Sigmoid colon (tissue), 7 donors: ENCODE data around the gene GALNT8. TPM values are rescaled to one million over a fixed set of nuclear protein-coding genes. Genes with fewer than 3 reads are reported as not detected.

Experiments used
- DNase-seq: peaks from one replicate; pipeline ENCODE4 v3.0.0-alpha.2; 2019
- H3K27ac ChIP-seq, 4 donors: fragments of 200-600 bp; sonication (generic); one replicate each; pipeline ENCODE4 v1.5.1; 2016 to 2019; ENCODE audit warnings: mild to moderate bottlenecking in 1 of 4
- H3K27me3 ChIP-seq, 3 donors: fragments of 200-600 bp; sonication (generic); one replicate each; pipeline ENCODE4 v1.5.1; 2019; ENCODE audit warnings: mild to moderate bottlenecking in 1 of 3
- H3K36me3 ChIP-seq, 4 donors: fragments of 200-600 bp; sonication (generic); one replicate each; pipeline ENCODE4 v1.5.1; 2016 to 2019
- H3K4me1 ChIP-seq, 4 donors: fragments of 200-600 bp; sonication (generic); one replicate each; pipeline ENCODE4 v1.5.1; 2017 to 2019
- H3K4me3 ChIP-seq, 4 donors: fragments of 200-600 bp; sonication (generic); one replicate each; pipeline ENCODE4 v1.5.1; 2017 to 2019; ENCODE audit warnings: mild to moderate bottlenecking in 2 of 4, moderate library complexity in 1 of 4
- H3K9me3 ChIP-seq, 4 donors: fragments of 200-600 bp in 3 of 4; sonication (generic) in 3 of 4; one replicate each; pipeline versions ENCODE4 v1.5.1 to v1.6.1; 2013 to 2019
- CTCF ChIP-seq, 4 experiments: fragments of 450-650 bp in 3 of 4; fragments of 200-600 bp in 1 of 4; IDR thresholded peaks; one replicate each; pipeline ENCODE4 v1.5.1; 2016 to 2019; ENCODE audit warnings: antibody characterized with exemption in 4 of 4, mild to moderate bottlenecking in 3 of 4, moderate library complexity in 2 of 4
- EP300 ChIP-seq, 4 donors: sonication (generic); formaldehyde crosslinking; IDR thresholded peaks; one replicate each; pipeline ENCODE4 v1.6.1; 2017; ENCODE audit warnings: antibody characterized with exemption in 4 of 4
- POLR2A ChIP-seq, 2 donors: fragments of 450-650 bp; IDR thresholded peaks; one replicate each; pipeline ENCODE4 v1.6.1; 2016; ENCODE audit warnings: antibody characterized with exemption in 2 of 2, mild to moderate bottlenecking in 2 of 2, moderate library complexity in 2 of 2
- POLR2AphosphoS5 ChIP-seq, 4 donors: sonication (generic); formaldehyde crosslinking; IDR thresholded peaks; one replicate each; pipeline ENCODE4 v1.6.1; 2017; ENCODE audit warnings: antibody characterized with exemption in 4 of 4
- WGBS, 2 donors: extraction: QIAGEN DNeasy Blood & Tissue Kit; methylation state at CpG; one replicate each; pipeline ENCODE4 v1.1.7; 2013; 5-methylcytosine and 5-hydroxymethylcytosine counted together
- intact Hi-C: fragments of 100-400 bp; cut with DNase I; formaldehyde crosslinking; loops from one replicate; pipeline ENCODE4 v1.15.1; 2023
- polyA plus RNA-seq, 3 donors: library from polyadenylated mRNA; stranded (reverse); fragments of 200-250 nt; gene quantifications; one replicate each; pipeline ENCODE4 v1.2.3, GENCODE V29; 2013
- total RNA-seq, 4 donors: library from RNA; depleted of rRNA; stranded (reverse); fragments of >200 nt; gene quantifications; one replicate each; pipeline ENCODE4 v1.1.0, GENCODE V29; 2016
- donor health status: healthy with polysubstance abuse.
- donor health status: Bipolar disorder and iron deficiency.
- donor health status: healthy.

The GALNT8 gene
- total and polyA plus RNA-seq, 7 donors = 1.1 to 8.1 (median 2.8) TPM

DNA sequence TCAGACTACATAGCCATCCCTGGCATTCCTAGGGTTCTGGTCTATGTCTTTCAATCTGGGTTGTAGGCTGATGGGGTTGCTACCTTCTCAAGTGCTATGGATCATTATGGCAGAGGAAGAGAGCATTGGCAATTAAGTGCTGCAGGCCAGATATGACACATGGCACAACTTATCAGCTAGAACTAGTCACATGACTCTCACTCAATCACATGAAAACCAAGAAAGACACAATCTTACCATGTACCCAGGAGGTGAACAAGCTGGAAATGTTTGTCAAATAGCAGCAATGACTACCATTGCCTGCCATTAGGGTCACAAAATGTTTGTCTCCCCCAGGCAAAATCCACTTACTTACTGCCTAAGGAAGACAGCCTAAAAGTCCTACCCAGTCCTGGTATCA lies 80.4 kb downstream of the GALNT8 start:
- TF ChIP-seq EP300 (IDR thresholded peaks at IDR 0.05) = no peak
- DNase-seq = no peak
- Histone ChIP-seq H3K27me3 (no peaks in the 10 kb centered on the region), H3K4me1 (no peaks in the 10 kb centered on the region), H3K27ac (no peak overlapping the region), H3K36me3 (no peaks in the 10 kb centered on the region), H3K9me3 (no peaks in the 10 kb centered on the region), H3K4me3 (no peak overlapping the region)
- intact Hi-C loops = no loop called here

GRCh38 chr12:4802841-4803240 lies 82.6 kb downstream of the GALNT8 start:
- H3K36me3 ChIP-seq = no peaks in the 10 kb centered on the region
- no peaks in the 10 kb centered on the region for H3K9me3 ChIP-seq
- intact Hi-C loops = no loop called here
- TF ChIP-seq POLR2A (IDR thresholded peaks at IDR 0.05) (no peak), CTCF (IDR thresholded peaks at IDR 0.05) (no peak), POLR2AphosphoS5 (IDR thresholded peaks at IDR 0.05) (no peak), EP300 (IDR thresholded peaks at IDR 0.05) (no peak)
- no peak overlapping the region for H3K4me3 ChIP-seq
- WGBS, 2 donors = 79 to 83% methylated on average over 2 of the region's 2 CpGs
- no peaks in the 10 kb centered on the region for H3K4me1 ChIP-seq
- no peak for DNase-seq
- H3K27ac ChIP-seq = no peak overlapping the region
- no peaks in the 10 kb centered on the region for H3K27me3 ChIP-seq

GRCh38 chr12:4806439-4807115 lies 86.4 kb downstream of the GALNT8 start:
- DNase-seq = no peak
- Histone ChIP-seq H3K27ac (no peak overlapping the region), H3K4me1 (peaks cover 0 to 18% (median 17%) of the 10 kb centered on the region in 4 donors), H3K9me3 (no peaks in the 10 kb centered on the region), H3K36me3 (no peaks in the 10 kb centered on the region), H3K27me3 (peaks cover 9 to 33% (median 27%) of the 10 kb centered on the region in 3 donors), H3K4me3 (no peak overlapping the region)
- no peak for TF ChIP-seq EP300 (IDR thresholded peaks at IDR 0.05)
- TF ChIP-seq POLR2A (IDR thresholded peaks at IDR 0.05) = no peak
- TF ChIP-seq CTCF (IDR thresholded peaks at IDR 0.05) = no peak
- TF ChIP-seq POLR2AphosphoS5 (IDR thresholded peaks at IDR 0.05) = no peak
- 65 to 75% methylated on average over 8 of the region's 8 CpGs for WGBS, 2 donors
- intact Hi-C loops = no loop called here

DNA sequence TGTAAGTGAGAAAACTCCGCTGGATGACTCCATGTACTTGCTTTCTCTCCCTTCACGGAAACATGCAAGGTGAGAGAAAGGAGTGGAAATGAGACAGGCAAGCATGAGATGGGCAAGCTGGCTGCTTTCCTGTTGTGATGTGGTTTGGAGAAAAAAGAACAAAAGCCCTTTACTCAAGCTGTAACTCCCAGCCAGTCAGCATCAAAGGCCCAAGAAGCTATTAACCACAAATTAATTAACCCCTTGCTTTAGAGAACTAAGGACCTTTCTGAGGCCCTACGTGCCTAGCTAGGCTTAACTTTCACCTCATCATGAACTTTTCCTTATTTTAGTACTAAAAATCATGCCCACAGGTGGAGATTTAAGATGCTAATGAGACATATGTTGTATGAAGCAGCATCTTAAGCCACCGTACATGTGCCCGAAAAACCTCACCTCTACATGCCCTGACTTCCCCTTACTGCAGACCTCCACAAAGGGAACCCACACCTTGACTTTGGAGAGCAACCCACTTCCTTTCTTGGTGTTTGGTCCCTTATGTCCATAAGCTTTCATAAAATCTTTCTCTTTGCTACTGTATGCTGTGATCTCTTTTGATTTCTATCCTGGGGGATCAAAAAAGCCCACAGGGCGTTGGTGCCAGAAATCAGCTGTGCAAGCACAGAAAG lies 87.0 kb downstream of the GALNT8 start:
- Histone ChIP-seq H3K9me3 (no peaks in the 10 kb centered on the region), H3K4me3 (no peak overlapping the region), H3K27me3 (peaks cover 9 to 39% (median 27%) of the 10 kb centered on the region in 3 donors), H3K4me1 (peaks cover 0 to 18% (median 17%) of the 10 kb centered on the region in 4 donors), H3K27ac (no peak overlapping the region), H3K36me3 (no peaks in the 10 kb centered on the region)
- 51 to 68% methylated on average over 6 of the region's 6 CpGs for WGBS, 2 donors
- no peak for TF ChIP-seq CTCF (IDR thresholded peaks at IDR 0.05)
- TF ChIP-seq EP300 (IDR thresholded peaks at IDR 0.05) = no peak
- no peak for TF ChIP-seq POLR2AphosphoS5 (IDR thresholded peaks at IDR 0.05)
- TF ChIP-seq POLR2A (IDR thresholded peaks at IDR 0.05) = no peak
- intact Hi-C loops = no loop called here
- no peak for DNase-seq

DNA sequence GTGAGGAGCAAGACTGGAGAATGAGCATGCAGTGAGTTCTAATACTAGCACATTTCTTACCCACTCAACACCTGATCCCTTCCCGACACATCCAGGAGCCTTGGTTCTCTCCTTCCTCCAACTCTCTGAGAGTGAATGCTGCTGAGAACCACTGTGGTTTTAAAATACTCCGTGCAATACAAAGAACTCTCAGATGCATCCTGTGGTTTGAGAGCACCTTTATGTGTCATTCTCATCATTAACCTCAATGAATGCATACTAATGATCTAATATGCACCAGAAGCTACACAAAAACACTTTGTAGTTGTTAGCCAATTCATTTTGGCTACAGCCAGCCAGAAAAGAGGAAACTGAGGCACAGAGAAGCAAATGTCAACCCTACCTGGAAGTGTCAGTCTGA lies 87.6 kb downstream of the GALNT8 start:
- intact Hi-C loops = no loop called here
- Histone ChIP-seq H3K9me3 (no peaks in the 10 kb centered on the region), H3K36me3 (no peaks in the 10 kb centered on the region), H3K4me3 (no peak overlapping the region), H3K27ac (no peak overlapping the region), H3K27me3 (peaks cover 9 to 44% (median 28%) of the 10 kb centered on the region in 3 donors), H3K4me1 (peaks cover 0 to 18% (median 17%) of the 10 kb centered on the region in 4 donors)
- WGBS, 2 donors = 42 to 65% methylated on average over 2 of the region's 2 CpGs
- DNase-seq = no peak
- TF ChIP-seq EP300 (IDR thresholded peaks at IDR 0.05) (no peak), POLR2A (IDR thresholded peaks at IDR 0.05) (no peak), CTCF (IDR thresholded peaks at IDR 0.05) (no peak), POLR2AphosphoS5 (IDR thresholded peaks at IDR 0.05) (no peak)
